Naive thymus-derived CD4-positive, alpha-beta T cell (primary cell): ENCODE results near the gene TH. TPM values are rescaled to one million over a fixed set of nuclear protein-coding genes. Genes with fewer than 3 reads are reported as not detected.
A peak's percentile ranks its signal among the peaks of the same experiment; 100 is the strongest.

Experiments used
- ATAC-seq: fragments of 150-1000 bp; cut with Tn5 transposase; 2 replicates; pipeline ENCODE4 v1.10.0; 2021; ENCODE audit warnings: mild to moderate bottlenecking, moderate library complexity
- CTCF ChIA-PET: fragments of 350-600 bp; sonication (Branson Sonifier 250); formaldehyde crosslinking; loops from one replicate; lab custom pipeline; 2021; ENCODE audit warnings: antibody characterized with exemption; lab: Charles Lee
- POLR2A ChIA-PET: fragments of 350-600 bp; sonication (Branson Sonifier 250); formaldehyde crosslinking; loops from one replicate; lab custom pipeline; 2021; ENCODE audit warnings: antibody characterized with exemption, inconsistent platforms; lab: Charles Lee
- DNase-seq, 9 donors: peaks; one replicate each; pipeline versions ENCODE4 v3.0.0 to v3.0.0-alpha.2; 2020 to 2022; ENCODE audit warnings: mixed read lengths in 1 of 9
- H3K27ac ChIP-seq: one replicate; pipeline ENCODE4 v1.7.0; 2013; ENCODE audit warnings: mild to moderate bottlenecking, low read depth, low read length, moderate library complexity
- H3K27me3 ChIP-seq, 2 donors: one replicate each; pipeline ENCODE4 v1.7.0; 2013; ENCODE audit warnings: low read length in 2 of 2, mild to moderate bottlenecking in 2 of 2, moderate library complexity in 2 of 2; ENCODE audit not compliant: control insufficient read depth in 2 of 2, insufficient read depth in 2 of 2
- H3K36me3 ChIP-seq, 3 experiments: 1 replicate in 2 of 3; 2 replicates in 1 of 3; pipeline ENCODE4 v1.7.0; 2013; ENCODE audit warnings: low read length in 3 of 3, mild to moderate bottlenecking in 3 of 3, moderate library complexity in 1 of 3; ENCODE audit not compliant: insufficient read depth in 3 of 3, control insufficient read depth in 2 of 3
- H3K4me1 ChIP-seq, 2 donors: one replicate each; pipeline ENCODE4 v1.7.0; 2013; ENCODE audit warnings: low read length in 2 of 2, mild to moderate bottlenecking in 2 of 2, moderate library complexity in 1 of 2; ENCODE audit not compliant: control insufficient read depth in 2 of 2, insufficient read depth in 2 of 2
- H3K4me3 ChIP-seq: 2 replicates; pipeline ENCODE4 v1.7.0; 2013; ENCODE audit warnings: mild to moderate bottlenecking, low read length
- H3K9me3 ChIP-seq, 3 experiments: 1 replicate in 2 of 3; 2 replicates in 1 of 3; pipeline ENCODE4 v1.7.0; 2013; ENCODE audit warnings: low read length in 3 of 3; ENCODE audit not compliant: control insufficient read depth in 2 of 3
- H3K27ac Mint-ChIP-seq, 9 donors: one replicate each; pipeline ENCODE4 v1.8.0; 2020 to 2022; ENCODE audit warnings: mixed read lengths in 9 of 9, mild to moderate bottlenecking in 8 of 9, moderate library complexity in 5 of 9, inconsistent platforms in 2 of 9
- H3K27me3 Mint-ChIP-seq, 5 donors: one replicate each; pipeline ENCODE4 v1.8.0; 2021 to 2022; ENCODE audit warnings: mixed read lengths in 5 of 5, mild to moderate bottlenecking in 1 of 5
- H3K36me3 Mint-ChIP-seq, 5 donors: one replicate each; pipeline ENCODE4 v1.8.0; 2020 to 2022; ENCODE audit warnings: mixed read lengths in 5 of 5, mild to moderate bottlenecking in 3 of 5, inconsistent platforms in 1 of 5
- H3K4me1 Mint-ChIP-seq, 7 donors: one replicate each; pipeline ENCODE4 v1.8.0; 2020 to 2022; ENCODE audit warnings: mixed read lengths in 7 of 7, mild to moderate bottlenecking in 3 of 7, inconsistent platforms in 1 of 7
- H3K4me3 Mint-ChIP-seq, 10 donors: one replicate each; pipeline ENCODE4 v1.8.0; 2020 to 2022; ENCODE audit warnings: mild to moderate bottlenecking in 10 of 10, mixed read lengths in 10 of 10, moderate library complexity in 6 of 10, inconsistent platforms in 2 of 10
- H3K9me3 Mint-ChIP-seq, 11 donors: one replicate each; pipeline ENCODE4 v1.8.0; 2020 to 2022; ENCODE audit warnings: mixed read lengths in 11 of 11, mild to moderate bottlenecking in 4 of 11, inconsistent platforms in 1 of 11, moderate library complexity in 1 of 11
- intact Hi-C, 2 donors: fragments of 100-400 bp; cut with micrococcal nuclease; formaldehyde crosslinking; loops; one replicate each; pipeline ENCODE4 v1.15.1; 2023
- polyA plus RNA-seq, 2 donors: library from polyadenylated mRNA; unstranded; fragments of 300-500 nt; fragmentation: Illumina TruSeq; gene quantifications; one replicate each; pipeline ENCODE4 v1.2.3, GENCODE V29; 2021
- total RNA-seq, 6 experiments: library from RNA in 5 of 6; stranded (reverse) in 5 of 6; gene quantifications; 1 replicate in 5 of 6; 2 replicates in 1 of 6; pipeline ENCODE4 v1.2.3 and lab custom pipeline; 2021 to 2026

Gene TH
- total and polyA plus RNA-seq, 7 experiments from 2014 or later: not detected

- Mint-ChIP-seq H3K36me3 (no peaks in the 10 kb centered on the region), H3K27ac (no peak overlapping the region), H3K9me3 (peaks cover 0 to 16% (median 0%) of the 10 kb centered on the region in 11 donors), H3K27me3 (peaks cover 3 to 22% (median 13%) of the 10 kb centered on the region in 5 donors), H3K4me1 (no peaks in the 10 kb centered on the region), H3K4me3 (no peak overlapping the region)
- DNase-seq (no peak), ATAC-seq (peak; percentile 6)
- H3K9me3 ChIP-seq: no peaks in the 10 kb centered on the region
- no peaks in the 10 kb centered on the region for H3K4me1 ChIP-seq
- H3K36me3 ChIP-seq: no peaks in the 10 kb centered on the region
- POLR2A ChIA-PET: no interaction called here
- CTCF ChIA-PET: interaction anchor here (0.6 kb wide), 1 partner anchor 28 kb away, joined by 3 read pairs; no protein-coding TSS in a partner anchor
- intact Hi-C loops: no loop called here
- H3K4me3 ChIP-seq: no peak overlapping the region
- no peak overlapping the region for H3K27ac ChIP-seq
- no peaks in the 10 kb centered on the region for H3K27me3 ChIP-seq
Observed at GRCh38 chr11:2122907-2123627, 48.5 kb downstream of the TH start.

- no peak for DNase-seq
- no peaks in the 10 kb centered on the region for H3K36me3 ChIP-seq
- ChIA-PET POLR2A (no interaction called here), CTCF (interaction anchor here (0.6 kb wide), 1 partner anchor 28 kb away, joined by 3 read pairs; no protein-coding TSS in a partner anchor)
- no peak for ATAC-seq
- Mint-ChIP-seq H3K27ac (no peak overlapping the region), H3K36me3 (no peaks in the 10 kb centered on the region), H3K4me1 (no peaks in the 10 kb centered on the region), H3K9me3 (peaks cover 0 to 16% (median 0%) of the 10 kb centered on the region in 11 donors), H3K4me3 (no peak overlapping the region), H3K27me3 (peaks cover 3 to 20% (median 11%) of the 10 kb centered on the region in 5 donors)
- no peak overlapping the region for H3K4me3 ChIP-seq
- no peak overlapping the region for H3K27ac ChIP-seq
- intact Hi-C loops: no loop called here
- H3K27me3 ChIP-seq: no peaks in the 10 kb centered on the region
- H3K9me3 ChIP-seq: no peaks in the 10 kb centered on the region
- H3K4me1 ChIP-seq: no peaks in the 10 kb centered on the region
Observed at GRCh38 chr11:2122222-2122906, 49.3 kb downstream of the TH start.

- peaks cover 0 to 16% (median 1%) of the 10 kb centered on the region in 11 donors for H3K9me3 Mint-ChIP-seq
- H3K4me1 ChIP-seq: no peaks in the 10 kb centered on the region
- DNase-seq (no peak), ATAC-seq (no peak)
- H3K4me3 ChIP-seq: no peak overlapping the region
- H3K27me3 ChIP-seq: no peaks in the 10 kb centered on the region
- peaks cover 7 to 18% (median 8%) of the 10 kb centered on the region in 5 donors for H3K27me3 Mint-ChIP-seq
- H3K9me3 ChIP-seq: no peaks in the 10 kb centered on the region
- ChIA-PET POLR2A (no interaction called here), CTCF (no interaction called here)
- no peak overlapping the region for H3K27ac ChIP-seq
- peak overlapping the region in 1 of 9 donors; percentile 46 for H3K27ac Mint-ChIP-seq
- H3K4me1 Mint-ChIP-seq: no peaks in the 10 kb centered on the region
- H3K36me3 Mint-ChIP-seq: no peaks in the 10 kb centered on the region
- intact Hi-C loops: no loop called here
- no peak overlapping the region for H3K4me3 Mint-ChIP-seq
- no peaks in the 10 kb centered on the region for H3K36me3 ChIP-seq
Observed at GRCh38 chr11:2121227-2122130, 50.1 kb downstream of the TH start.

- intact Hi-C loops: no loop called here
- Histone ChIP-seq H3K9me3 (no peaks in the 10 kb centered on the region), H3K4me1 (no peaks in the 10 kb centered on the region), H3K36me3 (no peaks in the 10 kb centered on the region), H3K27ac (no peak overlapping the region), H3K27me3 (no peaks in the 10 kb centered on the region), H3K4me3 (no peak overlapping the region)
- Mint-ChIP-seq H3K27me3 (peaks cover 7 to 19% (median 10%) of the 10 kb centered on the region in 5 donors), H3K9me3 (peaks cover 0 to 10% (median 2%) of the 10 kb centered on the region in 11 donors), H3K4me3 (no peak overlapping the region), H3K4me1 (no peaks in the 10 kb centered on the region), H3K27ac (no peak overlapping the region), H3K36me3 (no peaks in the 10 kb centered on the region)
- ChIA-PET CTCF (no interaction called here), POLR2A (no interaction called here)
- ATAC-seq: no peak
- DNase-seq: no peak
Observed at GRCh38 chr11:2120359-2121100, 51.1 kb downstream of the TH start.

GRCh38 chr11:2118677-2119076 is 52.9 kb downstream of the TH start:
- intact Hi-C loops: no loop called here
- Histone ChIP-seq H3K4me1 (no peaks in the 10 kb centered on the region), H3K36me3 (no peaks in the 10 kb centered on the region), H3K27me3 (no peaks in the 10 kb centered on the region), H3K9me3 (no peaks in the 10 kb centered on the region), H3K4me3 (no peak overlapping the region), H3K27ac (no peak overlapping the region)
- Mint-ChIP-seq H3K4me1 (no peaks in the 10 kb centered on the region), H3K9me3 (peaks cover 0 to 9% (median 0%) of the 10 kb centered on the region in 11 donors), H3K4me3 (no peak overlapping the region), H3K36me3 (no peaks in the 10 kb centered on the region), H3K27me3 (peaks cover 4 to 19% (median 10%) of the 10 kb centered on the region in 5 donors), H3K27ac (no peak overlapping the region)
- ChIA-PET CTCF (no interaction called here), POLR2A (no interaction called here)
- no peak for ATAC-seq
- DNase-seq: no peak

- CTCF ChIA-PET: interaction anchor here (0.7 kb wide), 1 partner anchor 35 kb away, joined by 3 read pairs; no protein-coding TSS in a partner anchor
- H3K9me3 Mint-ChIP-seq: peaks cover 0 to 9% (median 0%) of the 10 kb centered on the region in 11 donors
- H3K4me1 Mint-ChIP-seq: no peaks in the 10 kb centered on the region
- Histone ChIP-seq H3K4me3 (no peak overlapping the region), H3K9me3 (no peaks in the 10 kb centered on the region), H3K27me3 (no peaks in the 10 kb centered on the region), H3K27ac (no peak overlapping the region), H3K4me1 (no peaks in the 10 kb centered on the region), H3K36me3 (no peaks in the 10 kb centered on the region)
- no peak for DNase-seq
- peaks cover 4 to 16% (median 10%) of the 10 kb centered on the region in 5 donors for H3K27me3 Mint-ChIP-seq
- no peak for ATAC-seq
- no peak overlapping the region for H3K27ac Mint-ChIP-seq
- intact Hi-C loops: no loop called here
- POLR2A ChIA-PET: no interaction called here
- H3K36me3 Mint-ChIP-seq: no peaks in the 10 kb centered on the region
- no peak overlapping the region for H3K4me3 Mint-ChIP-seq
Observed at GRCh38 chr11:2116680-2117079, 54.9 kb downstream of the TH start.
